T-cell (primary cell): Measurements from ENCODE around the gene PPP1R8. TPM values are rescaled to one million over a fixed set of nuclear protein-coding genes. Genes with fewer than 3 reads are reported as not detected.

Experiments used
- ATAC-seq, 4 experiments: fragments of 200-7000 bp in 3 of 4; fragments of 150-1000 bp in 1 of 4; cut with Tn5 transposase; replicated peaks in 1 of 4; 1 replicate in 3 of 4; 2 replicates in 1 of 4; pipeline ENCODE4 v1.10.0; 2021; ENCODE audit warnings: moderate library complexity in 3 of 4, mild to moderate bottlenecking in 2 of 4, moderate number of reproducible peaks in 1 of 4
- CTCF ChIA-PET, 2 donors: fragments of 300-600 bp; sonication (Branson Sonifier 250); formaldehyde crosslinking; loops; one replicate each; lab custom pipeline; 2022; ENCODE audit warnings: antibody characterized with exemption in 2 of 2; lab: Charles Lee
- POLR2A ChIA-PET, 2 donors: fragments of 300-600 bp; sonication (Branson Sonifier 250); formaldehyde crosslinking; loops; one replicate each; lab custom pipeline; 2022; ENCODE audit warnings: antibody characterized with exemption in 2 of 2; lab: Charles Lee
- DNase-seq, 35 experiments: peaks; one replicate each; pipeline versions ENCODE4 v3.0.0 to v3.0.0-alpha.2; 2013 to 2023
- H3K27ac ChIP-seq: one replicate; pipeline ENCODE4 v1.5.1; 2013; ENCODE audit warnings: low read length
- H3K27me3 ChIP-seq, 2 experiments: replicated peaks in 1 of 2; 1 replicate in 1 of 2; 2 replicates in 1 of 2; pipeline versions ENCODE4 v1.6.1 to v1.7.0; 2013; ENCODE audit warnings: low read length in 1 of 2, mixed read lengths in 1 of 2; ENCODE audit not compliant: control insufficient read depth in 2 of 2, insufficient read depth in 2 of 2; ENCODE audit errors: extremely low read depth in 1 of 2
- H3K36me3 ChIP-seq, 2 donors: 1 replicate in 1 of 2; 2 replicates in 1 of 2; pipeline versions ENCODE4 v1.6.1 to v1.7.0; 2013; ENCODE audit warnings: low read length in 1 of 2; ENCODE audit not compliant: control insufficient read depth in 2 of 2, insufficient read depth in 1 of 2; ENCODE audit errors: extremely low read depth in 1 of 2
- H3K4me1 ChIP-seq, 2 experiments: 1 replicate in 1 of 2; 2 replicates in 1 of 2; pipeline versions ENCODE4 v1.6.1 to v1.7.0; 2013; ENCODE audit warnings: low read length in 2 of 2, mixed read lengths in 1 of 2; ENCODE audit not compliant: insufficient read depth in 2 of 2, control insufficient read depth in 1 of 2; ENCODE audit errors: extremely low read depth in 1 of 2
- H3K4me3 ChIP-seq, 2 donors: 1 replicate in 1 of 2; 2 replicates in 1 of 2; pipeline versions ENCODE4 v1.5.1 to v1.7.0; 2013; ENCODE audit warnings: mild to moderate bottlenecking in 2 of 2, low read length in 1 of 2, moderate library complexity in 1 of 2; ENCODE audit not compliant: control insufficient read depth in 1 of 2; ENCODE audit errors: extremely low read depth in 1 of 2
- H3K9me3 ChIP-seq: 2 replicates; pipeline ENCODE4 v1.7.0; 2013
- H3K27ac Mint-ChIP-seq, 2 donors: one replicate each; pipeline ENCODE4 v1.8.0; 2020 to 2021; ENCODE audit warnings: mild to moderate bottlenecking in 2 of 2, mixed read lengths in 2 of 2
- H3K27me3 Mint-ChIP-seq, 2 donors: one replicate each; pipeline ENCODE4 v1.8.0; 2021 to 2022; ENCODE audit warnings: mixed read lengths in 2 of 2
- H3K36me3 Mint-ChIP-seq: one replicate; pipeline ENCODE4 v1.8.0; 2021; ENCODE audit warnings: mixed read lengths
- H3K4me1 Mint-ChIP-seq, 3 donors: one replicate each; pipeline ENCODE4 v1.8.0; 2020 to 2022; ENCODE audit warnings: mixed read lengths in 3 of 3, mild to moderate bottlenecking in 1 of 3
- H3K4me3 Mint-ChIP-seq, 3 donors: one replicate each; pipeline ENCODE4 v1.8.0; 2020 to 2022; ENCODE audit warnings: mild to moderate bottlenecking in 3 of 3, mixed read lengths in 3 of 3, moderate library complexity in 3 of 3
- H3K9me3 Mint-ChIP-seq, 3 donors: one replicate each; pipeline ENCODE4 v1.8.0; 2020 to 2022; ENCODE audit warnings: mixed read lengths in 3 of 3
- WGBS: methylation state at CpG from one replicate; pipeline ENCODE4 v1.1.5; 2013; ENCODE audit warnings: missing lambda C conversion rate; ENCODE audit not compliant: insufficient coverage; 5-methylcytosine and 5-hydroxymethylcytosine counted together
- total RNA-seq, 35 experiments: library from RNA in 6 of 35; stranded (reverse) in 6 of 35; fragments of 120-200 nt in 1 of 35; gene quantifications; one replicate each; pipeline versions ENCODE4 v1.2.1 to v1.2.4 and lab custom pipeline; 2013 to 2026

Gene PPP1R8
- total RNA-seq, 5 donors from 2014 or later (not counting 1 experiment from before 2014, with no cell fraction given) = 20.5 to 48.1 (median 40.5) TPM

DNA sequence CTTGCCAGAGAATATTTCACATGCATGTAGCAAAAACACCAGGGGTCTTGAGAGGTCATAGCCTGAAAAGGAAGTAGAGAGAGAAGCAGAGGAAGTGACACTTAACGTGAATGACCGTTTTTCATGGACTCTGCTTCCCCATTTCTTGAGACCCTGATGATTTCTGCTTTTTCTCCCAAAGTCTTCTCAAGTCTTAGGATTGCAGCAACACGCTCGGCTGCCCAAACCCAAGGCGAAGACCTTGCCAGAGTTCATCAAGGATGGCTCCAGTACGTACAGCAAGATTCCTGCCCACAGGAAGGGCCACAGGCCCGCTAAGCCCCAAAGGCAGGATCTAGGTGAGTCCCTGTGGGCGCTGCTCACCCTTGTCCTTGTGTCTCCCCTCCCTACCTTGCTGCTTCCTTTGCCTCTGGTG, 54.5 kb downstream of the PPP1R8 start:
- POLR2A ChIA-PET = no interaction called here
- DNase-seq = no peak
- peak overlapping the region in 1 of 3 donors; percentile 79 for H3K4me3 Mint-ChIP-seq
- H3K36me3 Mint-ChIP-seq = peaks cover 61% of the 10 kb centered on the region
- no peaks in the 10 kb centered on the region for H3K9me3 ChIP-seq
- H3K27me3 ChIP-seq = no peaks in the 10 kb centered on the region
- H3K4me1 Mint-ChIP-seq = peaks cover 21 to 72% (median 70%) of the 10 kb centered on the region in 3 donors
- WGBS = 78% methylated on average over 6 of the region's 8 CpGs
- peak overlapping the region; percentile 75 for H3K27ac ChIP-seq
- CTCF ChIA-PET = no interaction called here
- H3K4me1 ChIP-seq = peaks cover 18 to 74% of the 10 kb centered on the region in 2 experiments
- H3K4me3 ChIP-seq = no peak overlapping the region
- H3K27ac Mint-ChIP-seq = peak overlapping the region; percentile 35 to 99
- no peak for ATAC-seq
- no peaks in the 10 kb centered on the region for H3K27me3 Mint-ChIP-seq
- H3K36me3 ChIP-seq = peaks cover 13 to 65% of the 10 kb centered on the region in 2 donors
- no peaks in the 10 kb centered on the region for H3K9me3 Mint-ChIP-seq

DNA sequence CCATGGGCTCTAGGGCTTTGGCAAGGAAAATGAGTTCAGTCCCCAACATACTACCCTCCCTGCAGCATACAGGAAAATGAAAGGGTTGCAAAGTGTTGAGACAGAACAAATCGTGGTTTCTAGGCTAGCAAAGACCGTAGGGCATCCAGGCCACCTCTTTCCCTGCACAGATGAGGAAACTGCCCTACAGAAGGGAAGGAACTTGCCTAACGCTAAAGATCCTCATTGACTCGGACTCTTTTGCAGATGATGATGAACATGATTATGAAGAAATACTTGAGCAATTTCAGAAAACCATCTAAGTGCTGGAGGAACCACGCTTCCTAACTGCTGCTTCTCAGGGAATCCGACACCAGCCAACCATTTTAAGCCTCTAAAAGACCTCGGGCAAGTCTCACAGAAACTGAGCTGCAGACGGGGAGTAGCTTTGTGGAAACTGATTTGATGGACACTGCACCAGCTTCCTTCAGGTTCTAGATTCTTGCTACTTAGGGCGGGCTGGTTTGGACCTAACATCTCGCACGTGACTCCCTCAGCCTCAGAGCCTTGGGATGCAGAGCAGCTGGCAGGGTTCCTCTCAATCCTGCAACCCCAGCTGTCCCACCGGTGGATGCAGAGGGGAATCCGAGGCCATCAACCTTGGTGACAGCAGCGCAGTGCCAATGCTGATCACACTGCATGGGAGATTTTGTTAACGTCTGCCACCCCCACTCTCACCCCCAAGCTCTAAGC, 55.2 kb downstream of the PPP1R8 start:
- ATAC-seq = no peak
- WGBS = 83% methylated on average over 10 of the region's 15 CpGs
- peaks cover 65% of the 10 kb centered on the region for H3K36me3 Mint-ChIP-seq

DNA sequence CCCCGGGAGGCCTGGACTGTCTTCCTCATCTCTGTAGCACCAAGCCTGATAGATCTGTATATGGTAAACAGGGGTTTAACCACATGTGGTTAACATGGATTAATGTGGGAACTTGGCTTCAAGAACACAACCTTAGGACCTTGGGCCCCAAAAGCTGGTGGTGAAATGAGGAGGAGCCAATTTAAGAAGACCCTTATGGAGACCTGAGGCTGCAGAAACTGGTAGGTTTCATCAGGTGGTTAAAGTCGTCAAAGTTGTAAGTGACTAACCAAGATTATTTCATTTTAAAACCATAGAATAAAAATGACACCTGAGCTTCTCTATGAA, 55.7 kb downstream of the PPP1R8 start:
- Mint-ChIP-seq H3K27ac (peak overlapping the region; percentile 92 to 99), H3K9me3 (no peaks in the 10 kb centered on the region), H3K36me3 (peaks cover 67% of the 10 kb centered on the region), H3K4me3 (peak overlapping the region in 1 of 3 donors; percentile 79), H3K27me3 (no peaks in the 10 kb centered on the region), H3K4me1 (peaks cover 24 to 82% (median 78%) of the 10 kb centered on the region in 3 donors)
- Histone ChIP-seq H3K27me3 (no peaks in the 10 kb centered on the region), H3K9me3 (no peaks in the 10 kb centered on the region), H3K36me3 (peaks cover 13 to 57% of the 10 kb centered on the region in 2 donors), H3K27ac (peak overlapping the region; percentile 75), H3K4me1 (peaks cover 27 to 83% of the 10 kb centered on the region in 2 experiments), H3K4me3 (no peak overlapping the region)
- no CpG with 5 or more reads among the region's 2 CpGs for WGBS
- no peak for DNase-seq
- ATAC-seq = no peak
- CTCF ChIA-PET = interaction anchor here in 1 of 2 donors (0.5 kb wide), 1 partner anchor 22 kb away, joined by 3 read pairs; no protein-coding TSS in a partner anchor
- POLR2A ChIA-PET = interaction anchor here in 1 of 2 donors (0.6 kb wide), 1 partner anchor 441 kb away, joined by 3 read pairs; no protein-coding TSS in a partner anchor

More for the DNA sequence above, 55.2 kb downstream of the PPP1R8 start:
- no peaks in the 10 kb centered on the region for H3K27me3 ChIP-seq
- no peaks in the 10 kb centered on the region for H3K27me3 Mint-ChIP-seq
- ChIA-PET POLR2A (interaction anchor here (0.6 kb wide), 2 partner anchors 440 to 1062 kb away, joined by 3 read pairs; no protein-coding TSS in a partner anchor), CTCF (no interaction called here)
- peaks cover 24 to 81% of the 10 kb centered on the region in 2 experiments for H3K4me1 ChIP-seq
- peak overlapping the region; percentile 75 for H3K27ac ChIP-seq
- no peak for DNase-seq
- peaks cover 13 to 59% of the 10 kb centered on the region in 2 donors for H3K36me3 ChIP-seq
- H3K4me3 ChIP-seq = no peak overlapping the region
- H3K9me3 Mint-ChIP-seq = no peaks in the 10 kb centered on the region
- H3K27ac Mint-ChIP-seq = peak overlapping the region; percentile 92 to 99
- H3K9me3 ChIP-seq = no peaks in the 10 kb centered on the region
- peaks cover 24 to 78% (median 77%) of the 10 kb centered on the region in 3 donors for H3K4me1 Mint-ChIP-seq
- H3K4me3 Mint-ChIP-seq = peak overlapping the region in 1 of 3 donors; percentile 79

DNA sequence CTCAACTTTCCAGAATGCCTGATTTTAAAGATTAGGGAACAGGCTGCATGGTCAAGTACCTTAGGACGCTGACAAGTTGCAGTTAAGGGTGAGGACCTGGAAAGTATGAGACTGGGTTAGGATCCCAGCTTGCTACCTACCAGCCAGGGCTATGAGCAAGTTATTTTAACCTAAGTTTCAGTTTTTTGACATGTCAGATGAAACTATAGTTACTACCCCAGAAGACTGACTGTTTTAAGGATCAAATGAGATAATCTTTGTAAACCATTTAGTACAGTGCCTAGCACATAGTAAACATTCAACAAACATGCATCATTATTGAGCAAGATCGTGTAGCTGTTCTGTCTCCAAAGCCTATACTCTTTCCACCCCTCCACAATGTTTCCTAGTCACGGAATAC, 56.2 kb downstream of the PPP1R8 start:
- ATAC-seq = peak; percentile 1 to 19 (median 4)
- ChIA-PET POLR2A (interaction anchor here in 1 of 2 donors (0.6 kb wide), 1 partner anchor 729 kb away, joined by 6 read pairs; no protein-coding TSS in a partner anchor), CTCF (interaction anchor here in 1 of 2 donors (0.5 kb wide), 1 partner anchor 22 kb away, joined by 3 read pairs; no protein-coding TSS in a partner anchor)
- Histone ChIP-seq H3K4me3 (peak overlapping the region in 1 of 2 donors; percentile 17), H3K4me1 (peaks cover 30 to 87% of the 10 kb centered on the region in 2 experiments), H3K9me3 (no peaks in the 10 kb centered on the region), H3K27ac (peak overlapping the region; percentile 75), H3K27me3 (no peaks in the 10 kb centered on the region), H3K36me3 (peaks cover 12 to 52% of the 10 kb centered on the region in 2 donors)
- Mint-ChIP-seq H3K4me3 (peak overlapping the region in 2 of 3 donors; percentile 14 to 79), H3K36me3 (peaks cover 70% of the 10 kb centered on the region), H3K4me1 (peaks cover 26 to 86% (median 80%) of the 10 kb centered on the region in 3 donors), H3K9me3 (no peaks in the 10 kb centered on the region), H3K27ac (peak overlapping the region; percentile 92 to 99), H3K27me3 (no peaks in the 10 kb centered on the region)
- 100% methylated on average over 1 of the region's 3 CpGs for WGBS
- DNase-seq = no peak

DNA sequence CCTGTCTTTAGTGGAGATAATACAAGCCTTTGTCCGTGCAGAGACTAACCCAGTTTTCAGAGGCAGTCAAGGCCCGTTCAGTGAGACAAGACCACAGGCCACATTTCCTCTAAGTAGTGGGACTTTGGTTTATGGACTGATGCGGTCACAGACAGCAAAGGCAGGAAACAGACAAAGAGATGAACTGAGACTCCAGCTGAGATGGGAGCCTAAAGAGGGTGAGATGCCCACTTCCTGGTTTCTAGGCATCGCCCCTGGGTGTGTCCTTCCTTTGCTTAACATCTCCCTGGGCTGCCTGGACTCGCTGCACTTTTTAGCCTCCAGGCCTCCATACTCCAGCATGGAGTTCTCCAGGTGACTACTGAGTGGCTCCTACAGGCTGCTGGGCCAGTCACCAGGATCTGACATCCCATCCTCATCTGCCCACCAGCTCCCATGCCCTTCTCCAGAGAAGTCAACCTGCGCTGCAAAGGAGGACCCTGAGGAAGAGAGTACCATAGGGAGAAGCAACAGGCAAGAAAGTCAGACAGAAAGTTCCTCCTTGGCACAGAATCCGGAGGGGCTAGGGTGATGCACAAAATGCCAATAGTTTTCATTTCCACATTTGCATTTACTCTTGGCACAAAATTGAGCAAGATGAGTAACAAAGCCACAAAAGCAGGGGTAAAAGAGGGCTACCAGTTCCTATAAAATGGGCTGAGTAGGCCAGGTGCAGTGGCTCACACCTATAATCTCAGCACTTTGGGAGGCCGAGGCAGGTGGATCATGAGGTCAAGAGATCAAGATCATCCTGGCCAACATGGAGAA, 56.8 kb downstream of the PPP1R8 start:
- Histone ChIP-seq H3K9me3 (no peaks in the 10 kb centered on the region), H3K27ac (peak overlapping the region; percentile 75), H3K4me3 (peak overlapping the region; percentile 17 to 26), H3K4me1 (peaks cover 36 to 93% of the 10 kb centered on the region in 2 experiments), H3K36me3 (peaks cover 5 to 52% of the 10 kb centered on the region in 2 donors), H3K27me3 (no peaks in the 10 kb centered on the region)
- WGBS = 15% methylated on average over 5 of the region's 8 CpGs
- Mint-ChIP-seq H3K27ac (peak overlapping the region; percentile 92 to 99), H3K27me3 (no peaks in the 10 kb centered on the region), H3K4me1 (peaks cover 28 to 90% (median 86%) of the 10 kb centered on the region in 3 donors), H3K9me3 (no peaks in the 10 kb centered on the region), H3K4me3 (peak overlapping the region in 2 of 3 donors; percentile 74 to 79), H3K36me3 (peaks cover 73% of the 10 kb centered on the region)
- ChIA-PET CTCF (no interaction called here), POLR2A (interaction anchor here (0.6 to 0.7 kb wide), 4 partner anchors 13 to 1329 kb away, joined by 5 to 6 read pairs (median 6); no protein-coding TSS in a partner anchor)
- DNase-seq (peak in 24 of 35 experiments; percentile 14 to 68 (median 42)), ATAC-seq (peak; percentile 84 to 90 (median 86))

DNA sequence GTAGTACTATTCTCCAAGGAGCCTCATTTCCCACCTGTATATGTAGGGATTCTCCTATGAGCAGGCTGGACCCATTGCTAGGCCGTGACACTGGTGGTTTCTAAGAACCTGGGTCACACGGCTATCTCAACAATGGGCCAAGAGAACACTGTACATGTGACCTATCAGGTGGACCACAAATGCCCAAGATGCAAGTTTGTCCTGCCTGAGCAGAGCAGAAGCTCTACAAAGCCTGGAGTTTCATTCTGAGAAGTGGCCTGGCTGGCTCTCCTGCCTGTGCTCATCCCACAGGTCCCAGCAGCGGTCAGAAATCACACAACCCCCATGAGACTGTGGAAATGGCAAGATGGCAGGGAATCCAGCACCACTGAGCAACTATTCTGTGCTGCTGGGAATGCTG, 58.9 kb downstream of the PPP1R8 start:
- Histone ChIP-seq H3K27me3 (no peaks in the 10 kb centered on the region), H3K4me1 (peaks cover 38 to 77% of the 10 kb centered on the region in 2 experiments), H3K27ac (peak overlapping the region; percentile 75), H3K9me3 (no peaks in the 10 kb centered on the region), H3K36me3 (peaks cover 3 to 54% of the 10 kb centered on the region in 2 donors), H3K4me3 (no peak overlapping the region)
- Mint-ChIP-seq H3K4me3 (peak overlapping the region in 1 of 3 donors; percentile 31), H3K27me3 (no peaks in the 10 kb centered on the region), H3K4me1 (peaks cover 28 to 83% (median 81%) of the 10 kb centered on the region in 3 donors), H3K9me3 (no peaks in the 10 kb centered on the region), H3K36me3 (peaks cover 66% of the 10 kb centered on the region), H3K27ac (peak overlapping the region; percentile 55 to 86)
- no peak for DNase-seq
- 88% methylated on average over 3 of the region's 3 CpGs for WGBS
- POLR2A ChIA-PET = no interaction called here
- CTCF ChIA-PET = no interaction called here
- no peak for ATAC-seq
